ENCODE results near the gene MLLT3. TPM values are rescaled to one million over a fixed set of nuclear protein-coding genes. Genes with fewer than 3 reads are reported as not detected.

The MLLT3 gene
- total and polyA plus RNA-seq, 2 experiments from 2014 or later = 7.1 to 11.9 TPM

GRCh38 chr9:20361656-20362570 is 260.4 kb downstream of the MLLT3 start:
- Histone ChIP-seq H3K79me2 (ENCODE audit: insufficient read depth) (no peaks in the 10 kb centered on the region), H3K4me2 (ENCODE audit: unreplicated experiment) (no peak overlapping the region), H3K27ac (no peak overlapping the region), H3K9me2 (ENCODE audit: insufficient read depth) (no peaks in the 10 kb centered on the region), H3K36me3 (ENCODE audit: low read depth) (no peaks in the 10 kb centered on the region), H3K27me3 (replicated peaks; ENCODE audit: insufficient read depth) (no peaks in the 10 kb centered on the region), H3K4me1 (ENCODE audit: insufficient read depth) (peaks cover 2% of the 10 kb centered on the region; the same call in 1 of the 2 replicates), H3K9me3 (ENCODE audit: low read depth) (no peaks in the 10 kb centered on the region), H3K4me3 (no peak overlapping the region), H3K9ac (no peak overlapping the region), H4K20me1 (ENCODE audit: insufficient read depth) (no peaks in the 10 kb centered on the region), H3F3A (ENCODE audit: insufficient read depth) (0 out of 2 replicates have a peak, but pooled peaks cover under 1% of the 10 kb centered on the region), H2AFZ (no peak overlapping the region)
- no peak for TF ChIP-seq EZH2 (IDR thresholded peaks at IDR 0.05; ENCODE audit: insufficient read depth, poor library complexity, severe bottlenecking)
- no peak for TF ChIP-seq EZH2phosphoT487 (IDR thresholded peaks at IDR 0.05; ENCODE audit: insufficient read depth, low read depth)
- 92 to 93% methylated on average over 3 of the region's 3 CpGs for WGBS, 2 experiments (ENCODE audit: low coverage in 1 of 2, low lambda C conversion rate in 2 of 2, missing lambda C conversion rate in 2 of 2)
- in situ Hi-C loops (cut with MboI) = loop anchor here (25.0 kb wide), 1 partner anchor 575 kb away; no protein-coding TSS in a partner anchor
- DNase-seq = no peak

DNA sequence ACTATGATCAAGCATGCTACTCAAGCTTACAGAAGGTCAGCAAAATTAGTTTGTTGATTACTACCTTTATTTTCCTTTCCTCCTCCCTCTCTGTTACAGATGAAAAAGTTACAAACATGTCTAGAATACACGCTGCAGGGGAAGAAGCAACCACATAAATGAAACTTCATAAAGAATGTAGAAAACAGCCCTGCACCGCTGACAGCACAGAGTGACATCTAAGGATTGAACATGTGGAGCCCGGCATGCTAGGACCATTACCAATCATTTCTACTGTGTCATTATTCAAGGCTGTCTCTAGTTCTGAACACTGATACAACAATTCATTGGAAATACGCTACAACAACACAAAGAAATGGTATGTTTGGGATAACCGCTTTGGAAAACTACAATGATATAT is 261.1 kb downstream of the MLLT3 start:
- Histone ChIP-seq H3K4me3 (no peak overlapping the region), H3F3A (ENCODE audit: insufficient read depth) (peaks cover 6% of the 10 kb centered on the region; the same call in 1 of the 2 replicates), H2AFZ (no peak overlapping the region), H3K27me3 (replicated peaks; ENCODE audit: insufficient read depth) (no peaks in the 10 kb centered on the region), H3K36me3 (ENCODE audit: low read depth) (no peaks in the 10 kb centered on the region), H3K79me2 (ENCODE audit: insufficient read depth) (no peaks in the 10 kb centered on the region), H3K27ac (no peak overlapping the region), H3K9me2 (ENCODE audit: insufficient read depth) (no peaks in the 10 kb centered on the region), H3K4me2 (ENCODE audit: unreplicated experiment) (no peak overlapping the region), H3K9ac (no peak overlapping the region), H3K4me1 (ENCODE audit: insufficient read depth) (peaks cover 8% of the 10 kb centered on the region; the same call in 1 of the 2 replicates), H3K9me3 (ENCODE audit: low read depth) (no peaks in the 10 kb centered on the region), H4K20me1 (ENCODE audit: insufficient read depth) (no peaks in the 10 kb centered on the region)
- no peak for TF ChIP-seq EZH2phosphoT487 (IDR thresholded peaks at IDR 0.05; ENCODE audit: insufficient read depth, low read depth)
- no peak for TF ChIP-seq EZH2 (IDR thresholded peaks at IDR 0.05; ENCODE audit: insufficient read depth, poor library complexity, severe bottlenecking)
- in situ Hi-C loops (cut with MboI) = loop anchor here (25.0 kb wide), 1 partner anchor 576 kb away; no protein-coding TSS in a partner anchor
- 97 to 98% methylated on average over 5 of the region's 5 CpGs for WGBS, 2 experiments (ENCODE audit: low coverage in 1 of 2, low lambda C conversion rate in 2 of 2, missing lambda C conversion rate in 2 of 2)
- no peak for DNase-seq

DNA sequence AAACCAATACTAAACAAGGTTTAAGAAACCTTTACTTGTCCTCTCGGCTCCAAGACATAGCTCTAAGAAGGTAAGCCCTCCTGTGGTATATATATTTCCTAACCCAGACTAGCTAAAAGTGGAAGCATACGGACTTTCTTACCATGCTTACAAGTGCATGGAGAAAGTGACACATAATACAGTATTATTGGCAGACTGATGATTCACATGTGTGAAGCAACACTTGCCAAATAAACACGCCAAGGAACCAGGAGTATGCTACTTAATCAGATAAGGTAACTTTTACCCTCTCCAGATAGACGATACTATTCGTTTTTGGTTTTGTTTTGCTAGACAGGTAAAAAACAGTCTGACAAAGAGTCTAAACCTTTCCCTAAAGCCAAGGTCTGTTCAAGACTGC is 264.1 kb downstream of the MLLT3 start:
- no peaks in the 10 kb centered on the region for H3K79me2 ChIP-seq (ENCODE audit: insufficient read depth)
- TF ChIP-seq EZH2phosphoT487 (IDR thresholded peaks at IDR 0.05; ENCODE audit: insufficient read depth, low read depth) (no peak), EZH2 (IDR thresholded peaks at IDR 0.05; ENCODE audit: insufficient read depth, poor library complexity, severe bottlenecking) (no peak)
- H3K9me2 ChIP-seq (ENCODE audit: insufficient read depth) = no peaks in the 10 kb centered on the region
- no peak overlapping the region for H3K27ac ChIP-seq
- peak; percentile 68 for DNase-seq
- WGBS, 2 experiments (ENCODE audit: low coverage in 1 of 2, low lambda C conversion rate in 2 of 2, missing lambda C conversion rate in 2 of 2) = 83 to 91% methylated on average over 5 of the region's 5 CpGs
- no peak overlapping the region for H3K9ac ChIP-seq
- H3K27me3 ChIP-seq (replicated peaks; ENCODE audit: insufficient read depth) = no peaks in the 10 kb centered on the region
- H4K20me1 ChIP-seq (ENCODE audit: insufficient read depth) = no peaks in the 10 kb centered on the region
- no peaks in the 10 kb centered on the region for H3K9me3 ChIP-seq (ENCODE audit: low read depth)
- no peak overlapping the region for H3K4me2 ChIP-seq (ENCODE audit: unreplicated experiment)
- H3K4me3 ChIP-seq = no peak overlapping the region
- H3F3A ChIP-seq (ENCODE audit: insufficient read depth) = peaks cover 34% of the 10 kb centered on the region
- no peaks in the 10 kb centered on the region for H3K36me3 ChIP-seq (ENCODE audit: low read depth)
- in situ Hi-C loops (cut with MboI) = loop anchor here (10.0 to 25.0 kb wide), 3 partner anchors 267 to 757 kb away; partner anchors contain the start of gene MLLT3
- no peak overlapping the region for H2AFZ ChIP-seq
- H3K4me1 ChIP-seq (ENCODE audit: insufficient read depth) = peaks cover 38% of the 10 kb centered on the region

DNA sequence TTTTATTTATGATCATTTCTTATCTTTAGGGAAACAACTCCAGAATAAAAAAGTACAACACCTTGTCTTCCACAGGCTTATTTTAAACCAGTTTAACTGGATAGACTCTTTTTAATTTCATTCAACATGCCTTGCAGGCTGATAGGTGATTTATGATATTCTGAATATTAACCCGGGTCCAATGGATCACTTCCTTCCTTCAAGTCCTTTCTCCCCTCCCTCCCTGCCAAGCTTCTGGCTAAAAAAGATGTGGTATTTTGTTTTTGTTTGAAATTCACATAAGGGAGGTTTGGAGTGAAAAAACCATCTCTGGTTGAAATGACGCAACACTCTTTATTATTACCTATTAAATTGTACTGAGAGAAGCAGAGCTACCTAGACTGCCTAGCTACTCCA is 265.3 kb downstream of the MLLT3 start:
- DNase-seq = no peak
- H3K9ac ChIP-seq = peak overlapping the region; percentile 30; the same call in 1 of the 2 replicates
- in situ Hi-C loops (cut with MboI) = loop anchor here (10.0 to 25.0 kb wide), 3 partner anchors 268 to 758 kb away; partner anchors contain the start of gene MLLT3
- peak overlapping the region; percentile 64; the same call in 1 of the 2 replicates for H3K27ac ChIP-seq
- H3K9me3 ChIP-seq (ENCODE audit: low read depth) = no peaks in the 10 kb centered on the region
- peaks cover 38% of the 10 kb centered on the region for H3K4me1 ChIP-seq (ENCODE audit: insufficient read depth)
- peak overlapping the region; percentile 71 for H3K4me2 ChIP-seq (ENCODE audit: unreplicated experiment)
- peaks cover 40% of the 10 kb centered on the region for H3F3A ChIP-seq (ENCODE audit: insufficient read depth)
- TF ChIP-seq EZH2phosphoT487 (IDR thresholded peaks at IDR 0.05; ENCODE audit: insufficient read depth, low read depth) (no peak), EZH2 (IDR thresholded peaks at IDR 0.05; ENCODE audit: insufficient read depth, poor library complexity, severe bottlenecking) (no peak)
- H3K79me2 ChIP-seq (ENCODE audit: insufficient read depth) = no peaks in the 10 kb centered on the region
- no peaks in the 10 kb centered on the region for H4K20me1 ChIP-seq (ENCODE audit: insufficient read depth)
- peak overlapping the region; percentile 74 for H2AFZ ChIP-seq
- 51 to 53% methylated on average over 2 of the region's 2 CpGs for whole genome bisulfite sequencing, 2 experiments (ENCODE audit: low coverage in 1 of 2, low lambda C conversion rate in 2 of 2, missing lambda C conversion rate in 2 of 2)
- H3K9me2 ChIP-seq (ENCODE audit: insufficient read depth) = no peaks in the 10 kb centered on the region
- H3K4me3 ChIP-seq = no peak overlapping the region
- H3K27me3 ChIP-seq (replicated peaks; ENCODE audit: insufficient read depth) = no peaks in the 10 kb centered on the region
- H3K36me3 ChIP-seq (ENCODE audit: low read depth) = no peaks in the 10 kb centered on the region

All from GM23248 (cell line).